ENCODE measurements around the gene GNAZ. TPM values are rescaled to one million over a fixed set of nuclear protein-coding genes. Genes with fewer than 3 reads are reported as not detected.

The GNAZ gene
- polyA plus RNA-seq, 1 experiment = 12.6 TPM

- CTCF ChIA-PET = interaction anchor here (15.2 kb wide), 1 partner anchor 168 kb away, joined by 425 read pairs; no protein-coding TSS in a partner anchor
- no peak for TF ChIP-seq CTCF (IDR thresholded peaks at IDR 0.05; ENCODE audit: insufficient read depth, low read depth, low read length)
- no peak for DNase-seq (ENCODE audit: low read depth)
- POLR2A ChIA-PET = no interaction called here
- Histone ChIP-seq H3K27me3 (ENCODE audit: control insufficient read depth, insufficient read depth, low read length) (no peaks in the 10 kb centered on the region), H3K4me3 (ENCODE audit: low read depth, low read length) (no peak overlapping the region), H3K36me3 (ENCODE audit: control insufficient read depth, insufficient read depth, low read length) (0 out of 2 replicates have a peak, but pooled peaks cover 2% of the 10 kb centered on the region)
Observed at GRCh38 chr22:23125512-23126103, 55.3 kb downstream of the GNAZ start.

- CTCF ChIA-PET = interaction anchor here (0.6 to 15.2 kb wide), 6 partner anchors 10 to 169 kb away, joined by 3 to 425 read pairs (median 4); no protein-coding TSS in a partner anchor
- TF ChIP-seq CTCF (IDR thresholded peaks at IDR 0.05; ENCODE audit: insufficient read depth, low read depth, low read length) = no peak
- H3K36me3 ChIP-seq (ENCODE audit: control insufficient read depth, insufficient read depth, low read length) = 0 out of 2 replicates have a peak, but pooled peaks cover 2% of the 10 kb centered on the region
- H3K27me3 ChIP-seq (ENCODE audit: control insufficient read depth, insufficient read depth, low read length) = 0 out of 2 replicates have a peak, but pooled peaks cover under 1% of the 10 kb centered on the region
- POLR2A ChIA-PET = no interaction called here
- DNase-seq (ENCODE audit: low read depth) = no peak
- no peak overlapping the region for H3K4me3 ChIP-seq (ENCODE audit: low read depth, low read length)
Observed at GRCh38 chr22:23126165-23127054, 56.1 kb downstream of the GNAZ start.

- ChIA-PET CTCF (interaction anchor here (0.6 to 15.2 kb wide), 23 partner anchors 11 to 540 kb away, joined by 3 to 425 read pairs (median 4); partner anchors contain the start of gene RAB36), POLR2A (no interaction called here)
- no peak for DNase-seq (ENCODE audit: low read depth)
- Histone ChIP-seq H3K36me3 (ENCODE audit: control insufficient read depth, insufficient read depth, low read length) (0 out of 2 replicates have a peak, but pooled peaks cover 2% of the 10 kb centered on the region), H3K4me3 (ENCODE audit: low read depth, low read length) (no peak overlapping the region), H3K27me3 (ENCODE audit: control insufficient read depth, insufficient read depth, low read length) (0 out of 2 replicates have a peak, but pooled peaks cover 2% of the 10 kb centered on the region)
- no peak for TF ChIP-seq CTCF (IDR thresholded peaks at IDR 0.05; ENCODE audit: insufficient read depth, low read depth, low read length)
Observed at GRCh38 chr22:23127055-23127756, 56.9 kb downstream of the GNAZ start.

- Histone ChIP-seq H3K36me3 (ENCODE audit: control insufficient read depth, insufficient read depth, low read length) (0 out of 2 replicates have a peak, but pooled peaks cover 2% of the 10 kb centered on the region), H3K4me3 (ENCODE audit: low read depth, low read length) (no peak overlapping the region), H3K27me3 (ENCODE audit: control insufficient read depth, insufficient read depth, low read length) (0 out of 2 replicates have a peak, but pooled peaks cover 2% of the 10 kb centered on the region)
- no peak for DNase-seq (ENCODE audit: low read depth)
- ChIA-PET CTCF (interaction anchor here (0.6 to 15.2 kb wide), 27 partner anchors 8 to 541 kb away, joined by 3 to 425 read pairs (median 4); partner anchors contain the start of gene RAB36), POLR2A (no interaction called here)
- TF ChIP-seq CTCF (IDR thresholded peaks at IDR 0.05; ENCODE audit: insufficient read depth, low read depth, low read length) = no peak
Observed at GRCh38 chr22:23127788-23128187, 57.5 kb downstream of the GNAZ start.
